Fibroblast of skin of right quadriceps (primary cell): Measurements from ENCODE around the gene ABCD1.
A peak's percentile ranks its signal among the peaks of the same experiment; 100 is the strongest.
"Not testable (repeated sequence)": the region's sequence is repeated elsewhere in the genome, so short reads cannot be mapped to it uniquely, and the experiment has no call there.

ENCODE experiments used
- DNase-seq: peaks from one replicate; pipeline ENCODE4 v3.0.0-alpha.2; 2013

Gene ABCD1

GRCh38 chrX:153724252-153725038, at the start of gene ABCD1, which contains the start of gene BCAP31:
Gene ABCD1 (plus strand): TSS chrX:153724856. CDS start chrX:153725267, 411 bp downstream.
Gene BCAP31 (minus strand): TSS chrX:153724387. CDS start chrX:153723244, 1,143 bp downstream.
- DNase-seq = peak; percentile 88

GRCh38 chrX:153681175-153681574, 43.5 kb upstream of the ABCD1 start:
- DNase-seq = no peak

- not testable (repeated sequence) for DNase-seq
These were observed 41.2 kb upstream of the ABCD1 start for GRCh38 chrX:153683486-153683885.

GRCh38 chrX:153684467-153685155, 40.0 kb upstream of the ABCD1 start:
- no peak for DNase-seq

- DNase-seq = no peak
These were observed 39.5 kb upstream of the ABCD1 start for GRCh38 chrX:153685156-153685536.

GRCh38 chrX:153685751-153686696, 38.6 kb upstream of the ABCD1 start:
- DNase-seq = no peak

- DNase-seq = no peak
These were observed 37.9 kb upstream of the ABCD1 start for GRCh38 chrX:153686711-153687110.

- peak; percentile 64 for DNase-seq
These were observed 37.3 kb upstream of the ABCD1 start, which contains the start of gene SLC6A8 for GRCh38 chrX:153687121-153688039. Gene SLC6A8 (plus strand): TSS chrX:153687926. CDS start chrX:153688575, 649 bp downstream.

- no peak for DNase-seq
These were observed 36.6 kb upstream of the ABCD1 start for GRCh38 chrX:153688071-153688470.

- no peak for DNase-seq
These were observed 36.1 kb upstream of the ABCD1 start for GRCh38 chrX:153688506-153688905.

- DNase-seq = no peak
These were observed 35.6 kb upstream of the ABCD1 start for GRCh38 chrX:153688911-153689590.

- DNase-seq = no peak
These were observed 34.8 kb upstream of the ABCD1 start for GRCh38 chrX:153689654-153690465.

GRCh38 chrX:153690466-153690865, 34.2 kb upstream of the ABCD1 start:
- DNase-seq = no peak

- not testable (repeated sequence) for DNase-seq
These were observed 33.4 kb upstream of the ABCD1 start for GRCh38 chrX:153691032-153691827.

- no peak for DNase-seq
These were observed 32.7 kb upstream of the ABCD1 start for GRCh38 chrX:153692003-153692402.

GRCh38 chrX:153692611-153693156, 32.0 kb upstream of the ABCD1 start:
- no peak for DNase-seq

GRCh38 chrX:153693216-153694086, 31.2 kb upstream of the ABCD1 start:
- no peak for DNase-seq

GRCh38 chrX:153694256-153694655, 30.4 kb upstream of the ABCD1 start:
- not testable (repeated sequence) for DNase-seq
